GM12878 (cell line): ENCODE data around the gene CARD19. TPM values are rescaled to one million over a fixed set of nuclear protein-coding genes. Genes with fewer than 3 reads are reported as not detected.

Experiments
- ATAC-seq: fragments of 200-7000 bp; cut with Tn5 transposase; 3 replicates; pipeline ENCODE4 v1.9.1; 2020; ENCODE audit warnings: mild to moderate bottlenecking, moderate library complexity
- BruUV-seq: library from RNA; stranded (reverse); fragments of 400-500 nt; replicated peaks from 2 replicates; lab custom pipeline; 2021; lab: Mats Ljungman, UMichigan
- CTCF ChIA-PET: fragments of 300-600 bp; sonication (Branson Sonifier 250); formaldehyde crosslinking; extraction: SDS; loops from one replicate; lab custom pipeline; 2021; ENCODE audit warnings: inconsistent platforms; lab: Yijun Ruan, JAX
- POLR2A ChIA-PET: fragments of 350-600 bp; formaldehyde crosslinking; extraction: SDS; loops from one replicate; lab custom pipeline; 2021; ENCODE audit warnings: inconsistent platforms; lab: Charles Lee
- RAD21 ChIA-PET: fragments of 300-600 bp; sonication (Branson Sonifier 250); formaldehyde crosslinking; loops from one replicate; lab custom pipeline; 2023; ENCODE audit warnings: antibody characterized with exemption; ENCODE audit not compliant: unreplicated experiment; lab: Charles Lee
- SMC1A ChIA-PET: fragments of 300-600 bp; sonication (Branson Sonifier 250); formaldehyde crosslinking; loops from one replicate; lab custom pipeline; 2023; ENCODE audit not compliant: unreplicated experiment, uncharacterized antibody; lab: Charles Lee
- DNase-seq: peaks from one replicate; pipeline ENCODE4 v3.0.0-alpha.2; 2011; ENCODE audit warnings: low read depth, low spot score
- FAIRE-seq: peaks from 3 replicates; lab custom pipeline; 2011; peaks lifted over from hg19 to GRCh38; lab: Jason Lieb, UNC
- H2AFZ ChIP-seq: 2 replicates; pipeline ENCODE4 v1.6.0; 2011; ENCODE audit warnings: low read depth, low read length, control low read depth; ENCODE audit not compliant: control insufficient read depth
- H3K27ac ChIP-seq: 2 replicates; pipeline ENCODE4 v1.5.1; 2011; ENCODE audit warnings: control low read depth; ENCODE audit not compliant: control insufficient read depth, insufficient read depth
- H3K27me3 ChIP-seq, 2 experiments: replicated peaks in 1 of 2; 2 replicates each; pipeline versions ENCODE4 v1.6.0 to v1.6.1; 2011; ENCODE audit warnings: low read length in 1 of 2; ENCODE audit not compliant: control insufficient read depth in 2 of 2, insufficient read depth in 2 of 2
- H3K36me3 ChIP-seq, 2 experiments: 2 replicates each; pipeline ENCODE4 v1.5.1; 2011; ENCODE audit warnings: low read length in 1 of 2; ENCODE audit not compliant: control insufficient read depth in 2 of 2, insufficient read depth in 2 of 2
- H3K4me1 ChIP-seq: 2 replicates; pipeline ENCODE4 v1.6.1; 2011; ENCODE audit warnings: mild to moderate bottlenecking, low read length, moderate library complexity, mixed read lengths; ENCODE audit not compliant: control insufficient read depth, insufficient read depth
- H3K4me2 ChIP-seq: 2 replicates; pipeline ENCODE4 v1.6.0; 2011; ENCODE audit warnings: control low read depth; ENCODE audit not compliant: control insufficient read depth, insufficient read depth
- H3K4me3 ChIP-seq: fragments of 200-600 bp; sonication (generic); 2 replicates; pipeline ENCODE4 v1.5.1; 2016
- H3K79me2 ChIP-seq: 2 replicates; pipeline ENCODE4 v1.6.0; 2011; ENCODE audit warnings: low read length; ENCODE audit not compliant: control insufficient read depth, insufficient read depth
- H3K9ac ChIP-seq: 2 replicates; pipeline ENCODE4 v1.8.0; 2011; ENCODE audit warnings: low read length, control low read depth, mixed read lengths; ENCODE audit not compliant: control insufficient read depth, insufficient read depth
- H3K9me3 ChIP-seq: replicated peaks from 3 replicates; pipeline ENCODE4 v1.5.1; 2011; ENCODE audit warnings: mild to moderate bottlenecking, low read length; ENCODE audit not compliant: control insufficient read depth, insufficient read depth
- H4K20me1 ChIP-seq: 2 replicates; pipeline ENCODE4 v1.6.0; 2011; ENCODE audit not compliant: control insufficient read depth, insufficient read depth
- CREM ChIP-seq: IDR thresholded peaks from 2 replicates; pipeline ENCODE4 v1.6.1; 2014; ENCODE audit warnings: antibody characterized with exemption, low read depth
- DPF2 ChIP-seq: fragments of 450-650 bp; IDR thresholded peaks from 2 replicates; pipeline ENCODE4 v1.6.1; 2017; ENCODE audit warnings: mild to moderate bottlenecking
- GATAD2B ChIP-seq: fragments of 450-650 bp; conservative IDR thresholded peaks from 2 replicates; pipeline ENCODE4 v1.6.1; 2017; ENCODE audit warnings: low read depth, mild to moderate bottlenecking, moderate library complexity
- MEF2B ChIP-seq: fragments of 450-650 bp; IDR thresholded peaks from 2 replicates; pipeline ENCODE4 v1.6.1; 2018; ENCODE audit warnings: mild to moderate bottlenecking, moderate library complexity; ENCODE audit not compliant: partially characterized antibody, poor library complexity, severe bottlenecking
- MTA3 ChIP-seq: IDR thresholded peaks from 2 replicates; pipeline ENCODE4 v1.6.1; 2012; ENCODE audit warnings: low read length, inconsistent platforms, borderline replicate concordance
- NFYB ChIP-seq: IDR thresholded peaks from 2 replicates; pipeline ENCODE4 v1.6.1; 2011; ENCODE audit warnings: low read depth, mild to moderate bottlenecking, low read length, improper control_type of control experiment, moderate library complexity; ENCODE audit not compliant: insufficient read depth
- POLR2AphosphoS2 ChIP-seq: IDR thresholded peaks from 2 replicates; pipeline ENCODE4 v1.6.1; 2011; ENCODE audit warnings: low read depth, mild to moderate bottlenecking, low read length, improper control_type of control experiment, moderate library complexity
- POLR2AphosphoS5 ChIP-seq: IDR thresholded peaks from 2 replicates; pipeline ENCODE4 v1.6.1; 2011; ENCODE audit warnings: mild to moderate bottlenecking, low read length, inconsistent platforms
- RELA ChIP-seq: fragments of 450-650 bp; IDR thresholded peaks from 2 replicates; pipeline ENCODE4 v1.8.0; 2014; ENCODE audit warnings: borderline replicate concordance; ENCODE audit not compliant: partially characterized antibody
- TCF7 ChIP-seq: IDR thresholded peaks from 2 replicates; pipeline ENCODE4 v1.6.1; 2014; ENCODE audit warnings: antibody characterized with exemption, borderline replicate concordance
- ZBED1 ChIP-seq: IDR thresholded peaks from 2 replicates; pipeline ENCODE4 v1.6.1; 2016; ENCODE audit warnings: borderline replicate concordance
- ZNF207 ChIP-seq: fragments of 450-650 bp; IDR thresholded peaks from 2 replicates; pipeline ENCODE4 v1.6.1; 2014; ENCODE audit warnings: antibody characterized with exemption, mild to moderate bottlenecking, borderline replicate concordance
- ZNF217 ChIP-seq: fragments of 450-650 bp; IDR thresholded peaks from 2 replicates; pipeline ENCODE4 v1.6.1; 2017; ENCODE audit warnings: antibody characterized with exemption, mild to moderate bottlenecking
- WGBS: methylation state at CpG from one replicate; pipeline ENCODE4 v1.1.6; 2016; ENCODE audit warnings: low lambda C conversion rate; ENCODE audit not compliant: insufficient replicate concordance, insufficient coverage; ENCODE audit errors: missing lambda C conversion rate; 5-methylcytosine and 5-hydroxymethylcytosine counted together
- in situ Hi-C: fragments of 300-500 bp; cut with MboI; formaldehyde crosslinking; loops from 9 replicates; pipeline ENCODE4 v1.14.3; 2018; ENCODE audit warnings: mixed read lengths
- intact Hi-C: fragments of 100-400 bp; cut with micrococcal nuclease; formaldehyde crosslinking; loops from one replicate; pipeline ENCODE4 v1.14.2; 2022; ENCODE audit not compliant: unreplicated experiment
- polyA plus RNA-seq, 11 experiments: library from polyadenylated mRNA; depleted of rRNA in 4 of 11; unstranded in 6 of 11; stranded (reverse) in 5 of 11; fragments of >200 nt; fragmentation: Nextera tagmentation in 4 of 11; fragmentation: Illumina TruSeq in 1 of 11; extraction: Ambion mirVana in 4 of 11; extraction: Trizol in 1 of 11; gene quantifications; 1 replicate in 1 of 11; 2 replicates in 10 of 11; pipeline versions ENCODE4 v1.2.1 to v1.2.3, GENCODE V29; 2011 to 2016; ENCODE audit warnings: inconsistent platforms in 2 of 11, missing spikeins in 2 of 11, low read depth in 1 of 11
- total RNA-seq, 4 experiments: library from RNA; depleted of rRNA in 3 of 4; stranded (reverse); fragments of >200 nt in 3 of 4; fragmentation: Illumina TruSeq in 1 of 4; extraction: Trizol in 1 of 4; gene quantifications; 2 replicates each; pipeline versions ENCODE4 v1.2.1 to v1.2.3, GENCODE V29; 2013 to 2021
- TF ChIP-seq, protein P1 (sequence below): fragments of 450-650 bp; IDR thresholded peaks from 2 replicates; pipeline ENCODE4 v1.6.1; 2016; ENCODE audit warnings: mild to moderate bottlenecking, moderate library complexity, borderline replicate concordance

Gene CARD19
- total and polyA plus RNA-seq, 10 of the 15 experiments (the other 5 are each of a cell fraction or from before 2014, with no cell fraction given) = 0.61 to 41.6 (median 19.9) TPM

DNA sequence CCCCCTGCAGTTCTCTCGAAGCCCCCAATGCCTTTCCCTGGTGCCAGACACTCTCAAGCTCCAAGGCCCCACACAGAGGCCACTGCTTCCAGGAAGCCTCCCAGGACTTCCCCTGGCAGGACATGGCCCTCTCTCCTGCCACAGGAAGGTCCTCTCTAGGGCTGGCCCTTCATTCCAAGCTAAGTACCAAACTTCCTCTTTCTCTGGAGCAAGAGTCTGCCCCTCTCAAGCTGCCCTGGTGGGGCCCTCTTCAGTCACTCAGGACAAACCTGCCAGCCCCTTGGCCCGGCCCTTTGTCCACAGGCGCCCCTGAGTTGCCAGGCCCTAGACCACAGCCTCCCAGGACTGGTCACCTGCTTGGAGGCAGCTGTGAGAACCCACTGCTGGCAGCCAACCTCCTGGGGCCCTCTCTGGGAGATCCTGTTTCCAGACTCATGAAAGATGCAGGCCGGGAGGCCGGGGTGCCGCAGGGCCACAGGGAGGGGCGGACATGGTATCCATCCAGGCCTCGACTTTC is 31.4 kb downstream of the CARD19 start (continued):
- TF ChIP-seq CREM = no peak
- TF ChIP-seq, protein P1, sequence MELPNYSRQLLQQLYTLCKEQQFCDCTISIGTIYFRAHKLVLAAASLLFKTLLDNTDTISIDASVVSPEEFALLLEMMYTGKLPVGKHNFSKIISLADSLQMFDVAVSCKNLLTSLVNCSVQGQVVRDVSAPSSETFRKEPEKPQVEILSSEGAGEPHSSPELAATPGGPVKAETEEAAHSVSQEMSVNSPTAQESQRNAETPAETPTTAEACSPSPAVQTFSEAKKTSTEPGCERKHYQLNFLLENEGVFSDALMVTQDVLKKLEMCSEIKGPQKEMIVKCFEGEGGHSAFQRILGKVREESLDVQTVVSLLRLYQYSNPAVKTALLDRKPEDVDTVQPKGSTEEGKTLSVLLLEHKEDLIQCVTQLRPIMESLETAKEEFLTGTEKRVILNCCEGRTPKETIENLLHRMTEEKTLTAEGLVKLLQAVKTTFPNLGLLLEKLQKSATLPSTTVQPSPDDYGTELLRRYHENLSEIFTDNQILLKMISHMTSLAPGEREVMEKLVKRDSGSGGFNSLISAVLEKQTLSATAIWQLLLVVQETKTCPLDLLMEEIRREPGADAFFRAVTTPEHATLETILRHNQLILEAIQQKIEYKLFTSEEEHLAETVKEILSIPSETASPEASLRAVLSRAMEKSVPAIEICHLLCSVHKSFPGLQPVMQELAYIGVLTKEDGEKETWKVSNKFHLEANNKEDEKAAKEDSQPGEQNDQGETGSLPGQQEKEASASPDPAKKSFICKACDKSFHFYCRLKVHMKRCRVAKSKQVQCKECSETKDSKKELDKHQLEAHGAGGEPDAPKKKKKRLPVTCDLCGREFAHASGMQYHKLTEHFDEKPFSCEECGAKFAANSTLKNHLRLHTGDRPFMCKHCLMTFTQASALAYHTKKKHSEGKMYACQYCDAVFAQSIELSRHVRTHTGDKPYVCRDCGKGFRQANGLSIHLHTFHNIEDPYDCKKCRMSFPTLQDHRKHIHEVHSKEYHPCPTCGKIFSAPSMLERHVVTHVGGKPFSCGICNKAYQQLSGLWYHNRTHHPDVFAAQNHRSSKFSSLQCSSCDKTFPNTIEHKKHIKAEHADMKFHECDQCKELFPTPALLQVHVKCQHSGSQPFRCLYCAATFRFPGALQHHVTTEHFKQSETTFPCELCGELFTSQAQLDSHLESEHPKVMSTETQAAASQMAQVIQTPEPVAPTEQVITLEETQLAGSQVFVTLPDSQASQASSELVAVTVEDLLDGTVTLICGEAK = no peak
- TF ChIP-seq ZNF207 = no peak
- TF ChIP-seq POLR2AphosphoS2 = no peak
- TF ChIP-seq RELA = no peak
- TF ChIP-seq TCF7 = no peak
- TF ChIP-seq, all 136 proteins: peak for 0

DNA sequence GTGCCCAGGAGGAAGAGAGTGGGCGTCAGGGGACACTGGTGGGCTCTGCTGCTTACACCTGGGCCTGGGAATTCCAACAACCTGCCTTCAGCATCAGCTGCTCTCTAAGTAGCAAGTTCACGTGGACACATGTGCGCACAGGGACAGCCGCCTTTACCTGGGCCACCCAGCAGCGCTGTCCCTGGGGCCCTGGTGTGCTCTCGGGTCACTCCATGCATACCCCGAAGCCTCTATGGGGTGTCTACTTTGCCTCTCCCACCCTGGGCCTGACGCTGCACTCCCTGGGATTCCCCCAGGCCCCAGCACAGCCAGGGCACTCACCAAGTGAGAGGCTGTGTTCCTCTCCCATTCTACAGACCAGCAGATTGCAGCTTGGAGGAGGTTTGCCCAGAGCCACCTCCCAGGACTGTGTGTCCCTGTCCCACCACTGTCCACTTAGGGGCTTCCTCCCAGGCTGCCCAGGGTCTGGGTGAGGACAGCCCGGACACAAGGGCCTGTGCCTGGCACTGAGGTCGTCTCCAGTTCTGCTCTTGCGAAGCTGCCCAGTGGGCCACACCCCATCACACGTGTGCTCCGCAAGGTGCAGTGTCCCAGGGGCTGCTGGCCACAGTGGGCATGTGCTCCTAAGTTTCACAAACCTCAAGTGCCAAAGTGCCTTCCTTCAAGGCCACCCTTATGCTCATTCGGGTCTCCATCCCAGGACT is 32.1 kb downstream of the CARD19 start:
- CTCF ChIA-PET = interaction anchor here (1.2 to 2.3 kb wide), 2 partner anchors 19 kb away, joined by 6 to 16 read pairs; no protein-coding TSS in a partner anchor
- H3K36me3 ChIP-seq = peaks cover 0 to 4% of the 10 kb centered on the region in 2 experiments; a peak in 2 of 4 replicates
- H3K4me2 ChIP-seq = no peak overlapping the region
- no TSS peak for BruUV-seq
- ATAC-seq (peak; percentile 12), DNase-seq (no peak), FAIRE-seq (no peak)
- H2AFZ ChIP-seq = no peak overlapping the region
- TF ChIP-seq DPF2 (no peak), GATAD2B (0 out of 2 replicates have a peak, but pooled peaks have one; percentile 21), ZBED1 (no peak), MTA3 (no peak), ZNF217 (no peak), MEF2B (no peak), POLR2AphosphoS5 (no peak), NFYB (no peak)
- RAD21 ChIA-PET = interaction anchor here (5.4 kb wide), 1 partner anchor 20 kb away, joined by 21 read pairs; no protein-coding TSS in a partner anchor
- no peaks in the 10 kb centered on the region for H3K9me3 ChIP-seq
- no peak overlapping the region for H3K9ac ChIP-seq
- H3K4me3 ChIP-seq = no peak overlapping the region
- in situ Hi-C loops (no loop called here), intact Hi-C loops (no loop called here)
- POLR2A ChIA-PET = interaction anchor here (1.5 kb wide), 1 partner anchor 32 kb away, joined by 4 read pairs; the partner anchor contains the start of gene CARD19
- H3K27ac ChIP-seq = no peak overlapping the region
- no peaks in the 10 kb centered on the region for H3K27me3 ChIP-seq
- peaks cover 12% of the 10 kb centered on the region for H3K79me2 ChIP-seq
- peaks cover 24% of the 10 kb centered on the region for H3K4me1 ChIP-seq
- SMC1A ChIA-PET = interaction anchor here (1.4 to 1.5 kb wide), 2 partner anchors 19 to 69 kb away, joined by 3 to 4 read pairs; no protein-coding TSS in a partner anchor
- 64% methylated on average over 14 of the region's 14 CpGs for WGBS
- H4K20me1 ChIP-seq = no peaks in the 10 kb centered on the region
